GM12878 (cell line): ENCODE results near the gene ZNF267. TPM values are rescaled to one million over a fixed set of nuclear protein-coding genes. Genes with fewer than 3 reads are reported as not detected.
"Not testable (repeated sequence)": the region's sequence is repeated elsewhere in the genome, so short reads cannot be mapped to it uniquely, and the experiment has no call there.

Experiments
- ATAC-seq: fragments of 200-7000 bp; cut with Tn5 transposase; 3 replicates; pipeline ENCODE4 v1.9.1; 2020; ENCODE audit warnings: mild to moderate bottlenecking, moderate library complexity
- BruUV-seq: library from RNA; stranded (reverse); fragments of 400-500 nt; replicated peaks from 2 replicates; lab custom pipeline; 2021; lab: Mats Ljungman, UMichigan
- CTCF ChIA-PET: fragments of 300-600 bp; sonication (Branson Sonifier 250); formaldehyde crosslinking; extraction: SDS; loops from one replicate; lab custom pipeline; 2021; ENCODE audit warnings: inconsistent platforms; lab: Yijun Ruan, JAX
- POLR2A ChIA-PET: fragments of 350-600 bp; formaldehyde crosslinking; extraction: SDS; loops from one replicate; lab custom pipeline; 2021; ENCODE audit warnings: inconsistent platforms; lab: Charles Lee
- RAD21 ChIA-PET: fragments of 300-600 bp; sonication (Branson Sonifier 250); formaldehyde crosslinking; loops from one replicate; lab custom pipeline; 2023; ENCODE audit warnings: antibody characterized with exemption; ENCODE audit not compliant: unreplicated experiment; lab: Charles Lee
- SMC1A ChIA-PET: fragments of 300-600 bp; sonication (Branson Sonifier 250); formaldehyde crosslinking; loops from one replicate; lab custom pipeline; 2023; ENCODE audit not compliant: unreplicated experiment, uncharacterized antibody; lab: Charles Lee
- DNase-seq: peaks from one replicate; pipeline ENCODE4 v3.0.0-alpha.2; 2011; ENCODE audit warnings: low read depth, low spot score
- FAIRE-seq: peaks from 3 replicates; lab custom pipeline; 2011; peaks lifted over from hg19 to GRCh38; lab: Jason Lieb, UNC
- H2AFZ ChIP-seq: 2 replicates; pipeline ENCODE4 v1.6.0; 2011; ENCODE audit warnings: low read depth, low read length, control low read depth; ENCODE audit not compliant: control insufficient read depth
- H3K27ac ChIP-seq: 2 replicates; pipeline ENCODE4 v1.5.1; 2011; ENCODE audit warnings: control low read depth; ENCODE audit not compliant: control insufficient read depth, insufficient read depth
- H3K27me3 ChIP-seq, 2 experiments: replicated peaks in 1 of 2; 2 replicates each; pipeline versions ENCODE4 v1.6.0 to v1.6.1; 2011; ENCODE audit warnings: low read length in 1 of 2; ENCODE audit not compliant: control insufficient read depth in 2 of 2, insufficient read depth in 2 of 2
- H3K36me3 ChIP-seq, 2 experiments: 2 replicates each; pipeline ENCODE4 v1.5.1; 2011; ENCODE audit warnings: low read length in 1 of 2; ENCODE audit not compliant: control insufficient read depth in 2 of 2, insufficient read depth in 2 of 2
- H3K4me1 ChIP-seq: 2 replicates; pipeline ENCODE4 v1.6.1; 2011; ENCODE audit warnings: mild to moderate bottlenecking, low read length, moderate library complexity, mixed read lengths; ENCODE audit not compliant: control insufficient read depth, insufficient read depth
- H3K4me2 ChIP-seq: 2 replicates; pipeline ENCODE4 v1.6.0; 2011; ENCODE audit warnings: control low read depth; ENCODE audit not compliant: control insufficient read depth, insufficient read depth
- H3K4me3 ChIP-seq: fragments of 200-600 bp; sonication (generic); 2 replicates; pipeline ENCODE4 v1.5.1; 2016
- H3K79me2 ChIP-seq: 2 replicates; pipeline ENCODE4 v1.6.0; 2011; ENCODE audit warnings: low read length; ENCODE audit not compliant: control insufficient read depth, insufficient read depth
- H3K9ac ChIP-seq: 2 replicates; pipeline ENCODE4 v1.8.0; 2011; ENCODE audit warnings: low read length, control low read depth, mixed read lengths; ENCODE audit not compliant: control insufficient read depth, insufficient read depth
- H3K9me3 ChIP-seq: replicated peaks from 3 replicates; pipeline ENCODE4 v1.5.1; 2011; ENCODE audit warnings: mild to moderate bottlenecking, low read length; ENCODE audit not compliant: control insufficient read depth, insufficient read depth
- H4K20me1 ChIP-seq: 2 replicates; pipeline ENCODE4 v1.6.0; 2011; ENCODE audit not compliant: control insufficient read depth, insufficient read depth
- WGBS: methylation state at CpG from one replicate; pipeline ENCODE4 v1.1.6; 2016; ENCODE audit warnings: low lambda C conversion rate; ENCODE audit not compliant: insufficient replicate concordance, insufficient coverage; ENCODE audit errors: missing lambda C conversion rate; 5-methylcytosine and 5-hydroxymethylcytosine counted together
- in situ Hi-C: fragments of 300-500 bp; cut with MboI; formaldehyde crosslinking; loops from 9 replicates; pipeline ENCODE4 v1.14.3; 2018; ENCODE audit warnings: mixed read lengths
- intact Hi-C: fragments of 100-400 bp; cut with micrococcal nuclease; formaldehyde crosslinking; loops from one replicate; pipeline ENCODE4 v1.14.2; 2022; ENCODE audit not compliant: unreplicated experiment
- polyA plus RNA-seq, 11 experiments: library from polyadenylated mRNA; depleted of rRNA in 4 of 11; unstranded in 6 of 11; stranded (reverse) in 5 of 11; fragments of >200 nt; fragmentation: Nextera tagmentation in 4 of 11; fragmentation: Illumina TruSeq in 1 of 11; extraction: Ambion mirVana in 4 of 11; extraction: Trizol in 1 of 11; gene quantifications; 1 replicate in 1 of 11; 2 replicates in 10 of 11; pipeline versions ENCODE4 v1.2.1 to v1.2.3, GENCODE V29; 2011 to 2016; ENCODE audit warnings: inconsistent platforms in 2 of 11, missing spikeins in 2 of 11, low read depth in 1 of 11
- small RNA-seq: library from RNA; depleted of rRNA; stranded (forward); fragments of <200 nt; gene quantifications from one replicate; pipeline ENCODE3, GENCODE V24; 2014
- total RNA-seq, 4 experiments: library from RNA; depleted of rRNA in 3 of 4; stranded (reverse); fragments of >200 nt in 3 of 4; fragmentation: Illumina TruSeq in 1 of 4; extraction: Trizol in 1 of 4; gene quantifications; 2 replicates each; pipeline versions ENCODE4 v1.2.1 to v1.2.3, GENCODE V29; 2013 to 2021
- TF ChIP-seq, protein P1 (sequence below), 3 experiments: IDR thresholded peaks in 2 of 3; conservative IDR thresholded peaks in 1 of 3; 2 replicates each; pipeline ENCODE4 v1.5.1; 2011; ENCODE audit warnings: low read depth in 3 of 3, low read length in 3 of 3, mild to moderate bottlenecking in 3 of 3, control low read depth in 2 of 3, moderate library complexity in 2 of 3, inconsistent platforms in 1 of 3, mixed read lengths in 1 of 3; ENCODE audit not compliant: control insufficient read depth in 2 of 3, insufficient read depth in 1 of 3; ENCODE audit errors: extremely low read depth in 1 of 3

ZNF267 gene
- total and polyA plus RNA-seq, 10 of the 15 experiments (the other 5 are each of a cell fraction or from before 2014, with no cell fraction given): 16.3 to 54.6 (median 29.6) TPM

DNA sequence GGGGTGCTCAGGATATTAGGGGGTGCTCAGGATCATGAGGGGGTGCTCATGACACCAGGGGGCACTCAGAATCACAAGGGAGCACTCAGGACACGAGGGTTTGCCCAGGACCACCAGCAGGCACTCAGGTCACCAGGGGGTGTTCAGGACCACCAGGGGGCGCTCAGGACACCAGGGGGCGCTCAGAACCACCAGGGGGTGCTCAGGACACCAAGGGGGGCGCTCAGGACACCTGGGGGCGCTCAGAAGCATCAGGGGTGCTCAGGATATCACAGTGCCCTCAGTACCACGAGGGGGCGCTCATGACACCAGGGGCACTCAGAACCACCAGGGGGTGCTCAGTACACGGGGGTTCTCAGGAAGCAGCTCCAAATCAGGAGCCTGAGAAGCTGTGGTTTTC, 82.6 kb downstream of the ZNF267 start:
- H3K9ac ChIP-seq, H3K4me2 ChIP-seq, BruUV-seq, CTCF ChIA-PET, H3K27ac ChIP-seq, in situ Hi-C loops, SMC1A ChIA-PET, ATAC-seq, H4K20me1 ChIP-seq, H2AFZ ChIP-seq, DNase-seq, H3K27me3 ChIP-seq, H3K9me3 ChIP-seq, H3K4me3 ChIP-seq, FAIRE-seq, H3K36me3 ChIP-seq, POLR2A ChIA-PET, H3K79me2 ChIP-seq, RAD21 ChIA-PET, H3K4me1 ChIP-seq, intact Hi-C loops: not testable (repeated sequence)
- TF ChIP-seq, protein P1, sequence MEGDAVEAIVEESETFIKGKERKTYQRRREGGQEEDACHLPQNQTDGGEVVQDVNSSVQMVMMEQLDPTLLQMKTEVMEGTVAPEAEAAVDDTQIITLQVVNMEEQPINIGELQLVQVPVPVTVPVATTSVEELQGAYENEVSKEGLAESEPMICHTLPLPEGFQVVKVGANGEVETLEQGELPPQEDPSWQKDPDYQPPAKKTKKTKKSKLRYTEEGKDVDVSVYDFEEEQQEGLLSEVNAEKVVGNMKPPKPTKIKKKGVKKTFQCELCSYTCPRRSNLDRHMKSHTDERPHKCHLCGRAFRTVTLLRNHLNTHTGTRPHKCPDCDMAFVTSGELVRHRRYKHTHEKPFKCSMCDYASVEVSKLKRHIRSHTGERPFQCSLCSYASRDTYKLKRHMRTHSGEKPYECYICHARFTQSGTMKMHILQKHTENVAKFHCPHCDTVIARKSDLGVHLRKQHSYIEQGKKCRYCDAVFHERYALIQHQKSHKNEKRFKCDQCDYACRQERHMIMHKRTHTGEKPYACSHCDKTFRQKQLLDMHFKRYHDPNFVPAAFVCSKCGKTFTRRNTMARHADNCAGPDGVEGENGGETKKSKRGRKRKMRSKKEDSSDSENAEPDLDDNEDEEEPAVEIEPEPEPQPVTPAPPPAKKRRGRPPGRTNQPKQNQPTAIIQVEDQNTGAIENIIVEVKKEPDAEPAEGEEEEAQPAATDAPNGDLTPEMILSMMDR (IDR thresholded peaks at IDR 0.05 in 2 of 3, conservative IDR thresholded peaks at IDR 0.05 in 1 of 3; ENCODE audit: control insufficient read depth in 2 of 3, extremely low read depth in 1 of 3, insufficient read depth in 1 of 3, low read depth in 3 of 3, low read length in 3 of 3): peak in 2 of 3 experiments; percentile 6 to 22; a peak in 1 of 6 replicates
- 0% methylated on average over 5 of the region's 8 CpGs for WGBS

GRCh38 chr16:31960186-31960910, 86.7 kb downstream of the ZNF267 start:
- H3K27ac ChIP-seq, H3K4me1 ChIP-seq, H2AFZ ChIP-seq, H3K27me3 ChIP-seq, H3K9ac ChIP-seq, in situ Hi-C loops, intact Hi-C loops, H3K36me3 ChIP-seq, H4K20me1 ChIP-seq, BruUV-seq, H3K4me3 ChIP-seq, CTCF ChIA-PET, RAD21 ChIA-PET, DNase-seq, SMC1A ChIA-PET, FAIRE-seq, ATAC-seq, H3K9me3 ChIP-seq, H3K79me2 ChIP-seq, POLR2A ChIA-PET, H3K4me2 ChIP-seq: not testable (repeated sequence)
- 19% methylated on average over 21 of the region's 22 CpGs for WGBS

Small RNA genes within 50 kb of the gene (small RNA-seq; reads per million reads assigned to genes)
- gene AC034105.2 (not detected), gene AC034105.4 (not detected)
